Prostate gland (tissue), 2 donors: ENCODE data around the gene MYBBP1A.

Source experiments
- POLR2A ChIP-seq: fragments of 450-650 bp; IDR thresholded peaks from one replicate; pipeline ENCODE4 v1.6.1; 2016; ENCODE audit warnings: antibody characterized with exemption, mild to moderate bottlenecking
- TF ChIP-seq, protein P1 (sequence below), 4 experiments: fragments of 200-600 bp in 2 of 4; fragments of 450-650 bp in 2 of 4; sonication (generic) in 2 of 4; IDR thresholded peaks; 1 replicate in 3 of 4; 2 replicates in 1 of 4; pipeline ENCODE4 v1.5.1; 2016 to 2019; ENCODE audit warnings: antibody characterized with exemption in 4 of 4, mild to moderate bottlenecking in 2 of 4, moderate library complexity in 2 of 4

DNA sequence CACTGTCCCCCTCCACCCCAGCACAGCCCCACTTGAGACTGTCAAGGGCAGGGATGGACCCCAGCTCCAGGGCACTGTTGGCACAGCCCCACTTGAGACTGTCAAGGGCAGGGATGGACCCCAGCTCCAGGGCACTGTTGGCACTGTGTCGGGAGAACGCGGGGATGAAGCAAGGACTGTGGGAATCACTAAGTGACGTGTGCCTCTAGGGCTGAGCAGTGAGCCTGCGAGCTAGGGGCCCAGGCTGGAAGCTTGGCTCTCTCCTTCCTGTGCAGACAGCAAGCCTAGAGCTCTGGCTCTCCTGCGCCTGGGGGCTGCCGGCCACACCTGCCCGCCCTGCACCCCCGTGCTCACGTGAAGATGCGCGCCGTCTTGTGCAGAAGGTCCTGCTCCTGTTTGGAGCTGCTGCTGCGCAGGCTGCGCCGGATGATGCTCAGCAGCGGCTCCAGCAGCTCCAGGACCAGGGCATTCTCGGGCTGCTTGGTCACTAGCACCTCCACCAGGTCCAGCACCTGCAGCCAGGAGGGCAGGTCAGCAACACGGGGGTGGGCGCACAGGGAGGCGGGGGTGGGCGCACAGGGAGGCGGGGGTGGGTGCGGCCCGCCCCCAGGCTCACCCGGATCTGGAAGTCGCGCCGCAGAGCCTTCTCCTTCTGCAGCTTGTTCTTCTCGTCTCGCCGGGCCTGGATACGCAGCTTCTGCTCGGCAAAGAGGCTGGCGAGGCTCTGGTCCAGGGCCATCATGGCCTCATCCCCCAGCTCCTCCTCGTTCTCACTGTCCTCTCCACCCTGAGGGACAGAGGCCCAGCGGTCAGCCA, 10.8 kb downstream of the MYBBP1A start:
- TF ChIP-seq, protein P1, sequence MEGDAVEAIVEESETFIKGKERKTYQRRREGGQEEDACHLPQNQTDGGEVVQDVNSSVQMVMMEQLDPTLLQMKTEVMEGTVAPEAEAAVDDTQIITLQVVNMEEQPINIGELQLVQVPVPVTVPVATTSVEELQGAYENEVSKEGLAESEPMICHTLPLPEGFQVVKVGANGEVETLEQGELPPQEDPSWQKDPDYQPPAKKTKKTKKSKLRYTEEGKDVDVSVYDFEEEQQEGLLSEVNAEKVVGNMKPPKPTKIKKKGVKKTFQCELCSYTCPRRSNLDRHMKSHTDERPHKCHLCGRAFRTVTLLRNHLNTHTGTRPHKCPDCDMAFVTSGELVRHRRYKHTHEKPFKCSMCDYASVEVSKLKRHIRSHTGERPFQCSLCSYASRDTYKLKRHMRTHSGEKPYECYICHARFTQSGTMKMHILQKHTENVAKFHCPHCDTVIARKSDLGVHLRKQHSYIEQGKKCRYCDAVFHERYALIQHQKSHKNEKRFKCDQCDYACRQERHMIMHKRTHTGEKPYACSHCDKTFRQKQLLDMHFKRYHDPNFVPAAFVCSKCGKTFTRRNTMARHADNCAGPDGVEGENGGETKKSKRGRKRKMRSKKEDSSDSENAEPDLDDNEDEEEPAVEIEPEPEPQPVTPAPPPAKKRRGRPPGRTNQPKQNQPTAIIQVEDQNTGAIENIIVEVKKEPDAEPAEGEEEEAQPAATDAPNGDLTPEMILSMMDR (IDR thresholded peaks at IDR 0.05) = no peak
- no peak for TF ChIP-seq POLR2A
